GM12878 (cell line): ENCODE measurements around the gene CIROP. TPM values are rescaled to one million over a fixed set of nuclear protein-coding genes. Genes with fewer than 3 reads are reported as not detected.

Source experiments
- ATAC-seq: fragments of 200-7000 bp; cut with Tn5 transposase; 3 replicates; pipeline ENCODE4 v1.9.1; 2020; ENCODE audit warnings: mild to moderate bottlenecking, moderate library complexity
- BruUV-seq: library from RNA; stranded (reverse); fragments of 400-500 nt; replicated peaks from 2 replicates; lab custom pipeline; 2021; lab: Mats Ljungman, UMichigan
- CTCF ChIA-PET: fragments of 300-600 bp; sonication (Branson Sonifier 250); formaldehyde crosslinking; extraction: SDS; loops from one replicate; lab custom pipeline; 2021; ENCODE audit warnings: inconsistent platforms; lab: Yijun Ruan, JAX
- POLR2A ChIA-PET: fragments of 350-600 bp; formaldehyde crosslinking; extraction: SDS; loops from one replicate; lab custom pipeline; 2021; ENCODE audit warnings: inconsistent platforms; lab: Charles Lee
- RAD21 ChIA-PET: fragments of 300-600 bp; sonication (Branson Sonifier 250); formaldehyde crosslinking; loops from one replicate; lab custom pipeline; 2023; ENCODE audit warnings: antibody characterized with exemption; ENCODE audit not compliant: unreplicated experiment; lab: Charles Lee
- SMC1A ChIA-PET: fragments of 300-600 bp; sonication (Branson Sonifier 250); formaldehyde crosslinking; loops from one replicate; lab custom pipeline; 2023; ENCODE audit not compliant: unreplicated experiment, uncharacterized antibody; lab: Charles Lee
- DNase-seq: peaks from one replicate; pipeline ENCODE4 v3.0.0-alpha.2; 2011; ENCODE audit warnings: low read depth, low spot score
- FAIRE-seq: peaks from 3 replicates; lab custom pipeline; 2011; peaks lifted over from hg19 to GRCh38; lab: Jason Lieb, UNC
- H2AFZ ChIP-seq: 2 replicates; pipeline ENCODE4 v1.6.0; 2011; ENCODE audit warnings: low read depth, low read length, control low read depth; ENCODE audit not compliant: control insufficient read depth
- H3K27ac ChIP-seq: 2 replicates; pipeline ENCODE4 v1.5.1; 2011; ENCODE audit warnings: control low read depth; ENCODE audit not compliant: control insufficient read depth, insufficient read depth
- H3K27me3 ChIP-seq, 2 experiments: replicated peaks in 1 of 2; 2 replicates each; pipeline versions ENCODE4 v1.6.0 to v1.6.1; 2011; ENCODE audit warnings: low read length in 1 of 2; ENCODE audit not compliant: control insufficient read depth in 2 of 2, insufficient read depth in 2 of 2
- H3K36me3 ChIP-seq, 2 experiments: 2 replicates each; pipeline ENCODE4 v1.5.1; 2011; ENCODE audit warnings: low read length in 1 of 2; ENCODE audit not compliant: control insufficient read depth in 2 of 2, insufficient read depth in 2 of 2
- H3K4me1 ChIP-seq: 2 replicates; pipeline ENCODE4 v1.6.1; 2011; ENCODE audit warnings: mild to moderate bottlenecking, low read length, moderate library complexity, mixed read lengths; ENCODE audit not compliant: control insufficient read depth, insufficient read depth
- H3K4me2 ChIP-seq: 2 replicates; pipeline ENCODE4 v1.6.0; 2011; ENCODE audit warnings: control low read depth; ENCODE audit not compliant: control insufficient read depth, insufficient read depth
- H3K4me3 ChIP-seq: fragments of 200-600 bp; sonication (generic); 2 replicates; pipeline ENCODE4 v1.5.1; 2016
- H3K79me2 ChIP-seq: 2 replicates; pipeline ENCODE4 v1.6.0; 2011; ENCODE audit warnings: low read length; ENCODE audit not compliant: control insufficient read depth, insufficient read depth
- H3K9ac ChIP-seq: 2 replicates; pipeline ENCODE4 v1.8.0; 2011; ENCODE audit warnings: low read length, control low read depth, mixed read lengths; ENCODE audit not compliant: control insufficient read depth, insufficient read depth
- H3K9me3 ChIP-seq: replicated peaks from 3 replicates; pipeline ENCODE4 v1.5.1; 2011; ENCODE audit warnings: mild to moderate bottlenecking, low read length; ENCODE audit not compliant: control insufficient read depth, insufficient read depth
- H4K20me1 ChIP-seq: 2 replicates; pipeline ENCODE4 v1.6.0; 2011; ENCODE audit not compliant: control insufficient read depth, insufficient read depth
- GABPA ChIP-seq: IDR thresholded peaks from 2 replicates; pipeline ENCODE4 v1.6.1; 2014; ENCODE audit warnings: antibody characterized with exemption, low read depth, mild to moderate bottlenecking, inconsistent platforms
- NR2C2 ChIP-seq: IDR thresholded peaks from 2 replicates; pipeline ENCODE4 v1.6.1; 2011; ENCODE audit warnings: borderline replicate concordance, low read depth; ENCODE audit not compliant: control insufficient read depth, insufficient read length
- SRF ChIP-seq, 2 experiments: IDR thresholded peaks; 2 replicates each; pipeline ENCODE4 v1.6.1; 2011; ENCODE audit warnings: low read depth in 2 of 2, low read length in 2 of 2, mild to moderate bottlenecking in 1 of 2, moderate library complexity in 1 of 2
- SUZ12 ChIP-seq: fragments of 200-600 bp; sonication (generic); IDR thresholded peaks from one replicate; pipeline ENCODE4 v1.6.1; 2018; ENCODE audit warnings: antibody characterized with exemption, mild to moderate bottlenecking; ENCODE audit not compliant: unreplicated experiment
- WGBS: methylation state at CpG from one replicate; pipeline ENCODE4 v1.1.6; 2016; ENCODE audit warnings: low lambda C conversion rate; ENCODE audit not compliant: insufficient replicate concordance, insufficient coverage; ENCODE audit errors: missing lambda C conversion rate; 5-methylcytosine and 5-hydroxymethylcytosine counted together
- in situ Hi-C: fragments of 300-500 bp; cut with MboI; formaldehyde crosslinking; loops from 9 replicates; pipeline ENCODE4 v1.14.3; 2018; ENCODE audit warnings: mixed read lengths
- intact Hi-C: fragments of 100-400 bp; cut with micrococcal nuclease; formaldehyde crosslinking; loops from one replicate; pipeline ENCODE4 v1.14.2; 2022; ENCODE audit not compliant: unreplicated experiment
- polyA plus RNA-seq, 11 experiments: library from polyadenylated mRNA; depleted of rRNA in 4 of 11; unstranded in 6 of 11; stranded (reverse) in 5 of 11; fragments of >200 nt; fragmentation: Nextera tagmentation in 4 of 11; fragmentation: Illumina TruSeq in 1 of 11; extraction: Ambion mirVana in 4 of 11; extraction: Trizol in 1 of 11; gene quantifications; 1 replicate in 1 of 11; 2 replicates in 10 of 11; pipeline versions ENCODE4 v1.2.1 to v1.2.3, GENCODE V29; 2011 to 2016; ENCODE audit warnings: inconsistent platforms in 2 of 11, missing spikeins in 2 of 11, low read depth in 1 of 11
- total RNA-seq, 4 experiments: library from RNA; depleted of rRNA in 3 of 4; stranded (reverse); fragments of >200 nt in 3 of 4; fragmentation: Illumina TruSeq in 1 of 4; extraction: Trizol in 1 of 4; gene quantifications; 2 replicates each; pipeline versions ENCODE4 v1.2.1 to v1.2.3, GENCODE V29; 2013 to 2021
- TF ChIP-seq, protein P1 (sequence below): fragments of 450-650 bp; IDR thresholded peaks from 2 replicates; pipeline ENCODE4 v1.6.1; 2018; ENCODE audit warnings: borderline replicate concordance, mild to moderate bottlenecking; ENCODE audit not compliant: partially characterized antibody

CIROP gene
- total and polyA plus RNA-seq, 10 of the 15 experiments (the other 5 are each of a cell fraction or from before 2014, with no cell fraction given) = not detected

DNA sequence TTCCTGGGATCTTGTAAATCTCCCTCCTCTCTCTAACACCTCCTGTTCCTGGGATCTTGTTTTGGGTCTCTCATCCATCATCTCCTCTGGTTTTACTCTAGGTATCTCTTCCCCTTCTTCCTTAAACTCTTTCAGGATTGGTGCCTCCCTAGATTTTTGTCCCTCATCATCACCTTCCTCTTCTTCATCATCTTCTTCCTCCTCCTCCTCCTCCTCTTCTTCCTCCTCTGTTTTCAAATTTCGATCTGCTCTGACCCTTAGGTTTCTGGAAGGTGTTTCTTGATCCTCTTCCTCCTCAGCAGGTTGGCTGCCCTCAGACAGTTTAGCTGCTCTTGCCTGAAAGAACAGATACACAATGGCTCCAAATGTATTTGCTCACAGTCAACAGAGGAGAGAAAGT is 24.3 kb downstream of the CIROP start:
- no peak overlapping the region for H3K4me3 ChIP-seq
- no TSS peak for BruUV-seq
- H3K9me3 ChIP-seq = no peaks in the 10 kb centered on the region
- SMC1A ChIA-PET = interaction anchor here (0.7 to 2.1 kb wide), 5 partner anchors 10 to 14 kb away, joined by 3 to 8 read pairs (median 3); partner anchors contain the start of gene ACIN1
- CTCF ChIA-PET = interaction anchor here (1.0 to 7.5 kb wide), 7 partner anchors 8 to 94 kb away, joined by 3 to 80 read pairs (median 6); partner anchors contain the start of genes ACIN1 and C14orf119
- H3K27me3 ChIP-seq = no peaks in the 10 kb centered on the region
- no peak overlapping the region for H3K9ac ChIP-seq
- intact Hi-C loops = no loop called here
- no peak for FAIRE-seq
- in situ Hi-C loops = no loop called here
- no peak for ATAC-seq
- no peaks in the 10 kb centered on the region for H4K20me1 ChIP-seq
- RAD21 ChIA-PET = no interaction called here
- no peaks in the 10 kb centered on the region for H3K4me1 ChIP-seq
- TF ChIP-seq, protein P1, sequence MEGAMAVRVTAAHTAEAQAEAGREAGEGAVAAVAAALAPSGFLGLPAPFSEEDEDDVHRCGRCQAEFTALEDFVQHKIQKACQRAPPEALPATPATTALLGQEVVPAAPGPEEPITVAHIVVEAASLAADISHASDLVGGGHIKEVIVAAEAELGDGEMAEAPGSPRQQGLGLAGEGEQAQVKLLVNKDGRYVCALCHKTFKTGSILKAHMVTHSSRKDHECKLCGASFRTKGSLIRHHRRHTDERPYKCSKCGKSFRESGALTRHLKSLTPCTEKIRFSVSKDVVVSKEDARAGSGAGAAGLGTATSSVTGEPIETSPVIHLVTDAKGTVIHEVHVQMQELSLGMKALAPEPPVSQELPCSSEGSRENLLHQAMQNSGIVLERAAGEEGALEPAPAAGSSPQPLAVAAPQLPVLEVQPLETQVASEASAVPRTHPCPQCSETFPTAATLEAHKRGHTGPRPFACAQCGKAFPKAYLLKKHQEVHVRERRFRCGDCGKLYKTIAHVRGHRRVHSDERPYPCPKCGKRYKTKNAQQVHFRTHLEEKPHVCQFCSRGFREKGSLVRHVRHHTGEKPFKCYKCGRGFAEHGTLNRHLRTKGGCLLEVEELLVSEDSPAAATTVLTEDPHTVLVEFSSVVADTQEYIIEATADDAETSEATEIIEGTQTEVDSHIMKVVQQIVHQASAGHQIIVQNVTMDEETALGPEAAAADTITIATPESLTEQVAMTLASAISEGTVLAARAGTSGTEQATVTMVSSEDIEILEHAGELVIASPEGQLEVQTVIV = peak; percentile 22
- no peak for TF ChIP-seq NR2C2
- DNase-seq = no peak
- H3K79me2 ChIP-seq = no peaks in the 10 kb centered on the region
- H3K4me2 ChIP-seq = no peak overlapping the region
- no peak overlapping the region for H3K27ac ChIP-seq
- POLR2A ChIA-PET = interaction anchor here (0.6 to 0.7 kb wide), 3 partner anchors 13 to 128 kb away, joined by 3 to 6 read pairs (median 3); no protein-coding TSS in a partner anchor
- 100% methylated on average over 1 of the region's 1 CpG for WGBS
- no peak overlapping the region for H2AFZ ChIP-seq
- peaks cover 25 to 61% of the 10 kb centered on the region in 2 experiments for H3K36me3 ChIP-seq

DNA sequence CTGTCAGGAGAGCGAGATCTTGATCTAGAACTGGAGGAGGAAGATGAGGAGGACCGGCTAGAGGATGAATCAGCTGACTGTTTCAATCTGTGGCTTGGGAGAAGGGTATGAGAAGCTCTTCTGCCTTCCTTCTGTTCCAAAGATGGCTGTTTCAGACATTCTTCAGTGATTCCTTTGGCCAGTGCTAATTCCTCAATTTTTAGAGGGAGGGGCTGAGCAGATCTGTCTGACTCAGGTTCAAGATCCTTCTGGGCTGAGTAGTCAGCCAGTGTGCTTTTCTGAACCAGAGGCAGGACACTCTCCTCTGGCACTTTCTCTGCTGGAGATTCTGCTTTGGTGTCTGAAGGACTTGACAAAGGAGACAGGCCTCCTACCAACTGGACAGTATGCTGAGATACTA is 25.1 kb downstream of the CIROP start:
- ChIA-PET POLR2A (no interaction called here), RAD21 (no interaction called here), SMC1A (interaction anchor here (0.5 to 2.1 kb wide), 5 partner anchors 9 to 755 kb away, joined by 3 to 8 read pairs (median 3); partner anchors contain the start of gene ACIN1), CTCF (interaction anchor here (1.0 to 7.5 kb wide), 6 partner anchors 11 to 93 kb away, joined by 3 to 80 read pairs (median 20); partner anchors contain the start of genes ACIN1 and C14orf119)
- intact Hi-C loops = no loop called here
- H2AFZ ChIP-seq = no peak overlapping the region
- H4K20me1 ChIP-seq = no peaks in the 10 kb centered on the region
- H3K27ac ChIP-seq = no peak overlapping the region
- H3K36me3 ChIP-seq = peaks cover 25 to 60% of the 10 kb centered on the region in 2 experiments
- ATAC-seq = no peak
- no peak for TF ChIP-seq SUZ12
- no peak for TF ChIP-seq GABPA
- no peak for TF ChIP-seq SRF (IDR thresholded peaks at IDR 0.05; ENCODE audit: low read depth in 2 of 2, low read length in 2 of 2)
- H3K27me3 ChIP-seq = no peaks in the 10 kb centered on the region
- WGBS = 94% methylated on average over 2 of the region's 2 CpGs
- H3K79me2 ChIP-seq = no peaks in the 10 kb centered on the region
- H3K4me2 ChIP-seq = no peak overlapping the region
- no TSS peak for BruUV-seq
- no peak for FAIRE-seq
- no peak overlapping the region for H3K4me3 ChIP-seq
- DNase-seq = no peak
- H3K9me3 ChIP-seq = no peaks in the 10 kb centered on the region
- no peak overlapping the region for H3K9ac ChIP-seq
- in situ Hi-C loops = no loop called here
- no peaks in the 10 kb centered on the region for H3K4me1 ChIP-seq
